ENCODE measurements around the gene SLC6A6.

Gene SLC6A6

DNA sequence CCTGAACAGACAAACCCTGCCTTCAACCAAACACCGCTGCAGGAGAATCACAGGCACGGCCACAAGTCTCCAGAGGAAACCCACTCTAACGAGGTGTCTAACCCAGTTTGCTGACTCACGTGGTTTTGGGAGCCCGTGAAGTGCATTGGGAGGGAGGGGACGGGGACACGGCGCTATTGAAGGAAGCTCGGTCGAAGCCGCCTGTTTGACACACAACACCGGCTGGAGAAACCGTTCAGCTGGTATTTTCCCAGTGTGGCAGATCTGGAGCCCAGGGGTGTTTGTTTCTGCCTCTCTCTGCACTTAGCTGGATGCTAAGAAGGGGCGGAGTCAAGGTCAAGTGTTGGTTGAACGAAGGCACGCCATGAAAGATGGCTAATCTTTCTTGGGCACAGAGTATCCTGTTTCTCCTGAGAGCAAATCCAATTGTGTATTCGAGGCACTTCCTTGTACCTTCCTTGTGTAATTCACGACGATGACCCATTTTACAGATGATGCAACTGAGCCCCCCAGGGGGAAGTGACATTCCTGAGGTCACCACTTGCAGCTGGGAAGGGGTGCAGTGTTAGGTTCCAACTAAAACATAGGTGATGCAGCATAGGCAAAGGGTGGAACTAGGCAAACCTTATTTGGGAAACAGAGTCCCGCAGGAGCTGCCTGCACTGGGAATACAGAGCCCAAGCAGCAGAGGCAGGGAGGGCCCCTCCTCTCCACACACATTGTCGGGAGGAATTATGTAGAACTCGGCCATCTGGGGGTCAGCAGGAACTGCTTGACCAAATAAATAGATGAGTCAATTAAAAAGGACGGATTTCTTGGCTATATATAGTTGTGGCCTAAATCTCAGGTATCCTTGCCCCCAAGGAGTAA is 22.5 kb downstream of the SLC6A6 start:
- H3K27ac ChIP-seq (ENCODE audit: low read depth, low read length), result no peak overlapping the region
- peak; percentile 51 for DNase-seq

DNA sequence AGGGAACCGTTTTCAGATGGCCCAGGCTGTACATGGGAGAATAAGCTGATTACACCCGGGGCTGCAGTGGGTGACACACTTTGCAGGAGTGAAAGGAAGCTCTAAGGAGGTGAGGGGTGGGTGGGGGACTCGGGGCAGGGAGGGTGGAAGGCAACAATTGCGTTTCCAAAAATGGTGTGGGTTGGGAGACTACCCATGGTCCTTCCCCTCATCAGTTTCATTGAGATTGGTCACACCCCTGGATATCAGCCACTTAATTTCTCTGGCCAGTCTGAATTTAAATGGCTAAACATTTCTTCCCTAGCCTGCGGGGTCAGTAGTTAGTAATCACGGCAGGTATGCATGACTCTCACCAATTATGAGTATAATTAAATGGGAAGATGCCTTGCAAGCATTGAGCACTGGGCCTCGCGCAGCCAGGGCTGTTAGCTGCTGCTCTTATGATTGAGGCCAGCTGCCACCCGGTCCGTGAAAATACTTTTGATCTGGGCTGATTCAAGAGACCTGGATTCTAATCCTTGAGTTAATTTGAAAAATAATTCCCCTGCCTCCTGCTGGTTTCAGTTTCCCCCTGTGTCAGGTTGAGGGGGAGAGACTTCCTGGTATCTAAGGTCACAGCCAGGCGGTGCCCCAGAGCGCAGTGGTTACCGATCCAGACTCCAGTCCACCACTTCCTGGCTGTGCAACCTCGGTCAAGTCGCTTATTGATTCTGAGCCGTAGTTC is 23.3 kb downstream of the SLC6A6 start:
- DNase-seq, result no peak
- peaks cover 28% of the 10 kb centered on the region for H3K79me1 ChIP-seq (ENCODE audit: low read length)

More for the DNA sequence above, 22.5 kb downstream of the SLC6A6 start:
- Histone ChIP-seq H3K4me2 (ENCODE audit: low read length) (no peak overlapping the region), H3K4ac (ENCODE audit: low read depth, low read length) (no peak overlapping the region), H2AK5ac (ENCODE audit: low read length) (no peak overlapping the region), H3K56ac (ENCODE audit: low read length) (no peak overlapping the region), H3K27me3 (ENCODE audit: insufficient read depth, low read length, poor library complexity) (no peaks in the 10 kb centered on the region), H4K5ac (ENCODE audit: low read length) (no peak overlapping the region), H2BK15ac (replicated peaks; ENCODE audit: low read depth) (no peak overlapping the region), H3K79me2 (ENCODE audit: control insufficient read depth, insufficient read depth, low read length) (peaks cover 27% of the 10 kb centered on the region), H3K9ac (ENCODE audit: low read length) (no peak overlapping the region), H4K8ac (ENCODE audit: low read depth, low read length) (no peak overlapping the region), H3K4me1 (ENCODE audit: control insufficient read depth, low read depth, low read length) (peaks cover 22% of the 10 kb centered on the region), H3K4me3 (ENCODE audit: low read length) (no peak overlapping the region), H3K79me1 (ENCODE audit: low read length) (peaks cover 26% of the 10 kb centered on the region), H3K23ac (ENCODE audit: low read length) (no peak overlapping the region), H2BK120ac (ENCODE audit: low read depth, low read length) (no peak overlapping the region), H2BK5ac (ENCODE audit: low read length) (no peak overlapping the region), H3K18ac (ENCODE audit: low read length) (no peak overlapping the region), H3K36me3 (ENCODE audit: control insufficient read depth, insufficient read depth, low read length) (no peaks in the 10 kb centered on the region)
- no CpG with 5 or more reads among the region's 23 CpGs for WGBS (ENCODE audit: extremely low coverage, insufficient coverage, low lambda C conversion rate)

DNA sequence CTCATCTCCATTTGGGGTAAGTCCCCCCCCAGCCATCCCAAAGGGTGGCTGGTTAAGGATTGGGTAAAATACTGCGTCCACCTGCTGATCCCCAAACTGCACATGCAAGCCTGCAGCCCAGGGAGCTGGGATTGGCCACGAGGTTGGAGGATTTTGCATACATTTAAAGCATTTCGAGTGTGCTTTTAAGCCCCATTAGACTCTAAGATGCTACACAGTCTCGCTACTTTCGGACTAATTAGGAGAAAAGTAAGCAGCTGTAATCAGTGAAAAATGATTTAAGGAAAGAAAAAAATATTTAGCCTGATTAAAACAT is 23.9 kb downstream of the SLC6A6 start:
- H3K18ac ChIP-seq (ENCODE audit: low read length), result no peak overlapping the region
- H3K56ac ChIP-seq (ENCODE audit: low read length), result no peak overlapping the region
- no peak overlapping the region for H3K27ac ChIP-seq (ENCODE audit: low read depth, low read length)
- no peaks in the 10 kb centered on the region for H3K36me3 ChIP-seq (ENCODE audit: control insufficient read depth, insufficient read depth, low read length)
- WGBS (ENCODE audit: extremely low coverage, insufficient coverage, low lambda C conversion rate), result no CpG with 5 or more reads among the region's 5 CpGs
- no peaks in the 10 kb centered on the region for H3K27me3 ChIP-seq (ENCODE audit: insufficient read depth, low read length, poor library complexity)
- peaks cover 20% of the 10 kb centered on the region for H3K4me1 ChIP-seq (ENCODE audit: control insufficient read depth, low read depth, low read length)
- H3K23ac ChIP-seq (ENCODE audit: low read length), result no peak overlapping the region
- H3K9ac ChIP-seq (ENCODE audit: low read length), result no peak overlapping the region
- H3K79me2 ChIP-seq (ENCODE audit: control insufficient read depth, insufficient read depth, low read length), result peaks cover 28% of the 10 kb centered on the region
- no peak overlapping the region for H2BK120ac ChIP-seq (ENCODE audit: low read depth, low read length)
- H4K5ac ChIP-seq (ENCODE audit: low read length), result no peak overlapping the region
- no peak overlapping the region for H3K4me3 ChIP-seq (ENCODE audit: low read length)
- no peak for DNase-seq
- H3K4me2 ChIP-seq (ENCODE audit: low read length), result no peak overlapping the region
- peaks cover 28% of the 10 kb centered on the region for H3K79me1 ChIP-seq (ENCODE audit: low read length)
- H2BK5ac ChIP-seq (ENCODE audit: low read length), result no peak overlapping the region
- H2AK5ac ChIP-seq (ENCODE audit: low read length), result no peak overlapping the region
- no peak overlapping the region for H4K8ac ChIP-seq (ENCODE audit: low read depth, low read length)
- H3K4ac ChIP-seq (ENCODE audit: low read depth, low read length), result no peak overlapping the region
- H2BK15ac ChIP-seq (replicated peaks; ENCODE audit: low read depth), result no peak overlapping the region

More for the DNA sequence above, 23.3 kb downstream of the SLC6A6 start:
- H4K8ac ChIP-seq (ENCODE audit: low read depth, low read length), result no peak overlapping the region
- H3K4me3 ChIP-seq (ENCODE audit: low read length), result no peak overlapping the region
- H3K4me2 ChIP-seq (ENCODE audit: low read length), result no peak overlapping the region
- H3K9ac ChIP-seq (ENCODE audit: low read length), result no peak overlapping the region
- no peak overlapping the region for H3K56ac ChIP-seq (ENCODE audit: low read length)
- no peak overlapping the region for H2BK15ac ChIP-seq (replicated peaks; ENCODE audit: low read depth)
- no peak overlapping the region for H3K4ac ChIP-seq (ENCODE audit: low read depth, low read length)
- WGBS (ENCODE audit: extremely low coverage, insufficient coverage, low lambda C conversion rate), result no CpG with 5 or more reads among the region's 16 CpGs
- H2BK5ac ChIP-seq (ENCODE audit: low read length), result no peak overlapping the region
- H4K5ac ChIP-seq (ENCODE audit: low read length), result no peak overlapping the region
- no peaks in the 10 kb centered on the region for H3K36me3 ChIP-seq (ENCODE audit: control insufficient read depth, insufficient read depth, low read length)
- H2BK120ac ChIP-seq (ENCODE audit: low read depth, low read length), result no peak overlapping the region
- no peak overlapping the region for H3K18ac ChIP-seq (ENCODE audit: low read length)
- peaks cover 30% of the 10 kb centered on the region for H3K79me2 ChIP-seq (ENCODE audit: control insufficient read depth, insufficient read depth, low read length)
- H3K27me3 ChIP-seq (ENCODE audit: insufficient read depth, low read length, poor library complexity), result no peaks in the 10 kb centered on the region
- no peak overlapping the region for H3K23ac ChIP-seq (ENCODE audit: low read length)
- H2AK5ac ChIP-seq (ENCODE audit: low read length), result no peak overlapping the region
- H3K4me1 ChIP-seq (ENCODE audit: control insufficient read depth, low read depth, low read length), result peaks cover 22% of the 10 kb centered on the region
- no peak overlapping the region for H3K27ac ChIP-seq (ENCODE audit: low read depth, low read length)

DNA sequence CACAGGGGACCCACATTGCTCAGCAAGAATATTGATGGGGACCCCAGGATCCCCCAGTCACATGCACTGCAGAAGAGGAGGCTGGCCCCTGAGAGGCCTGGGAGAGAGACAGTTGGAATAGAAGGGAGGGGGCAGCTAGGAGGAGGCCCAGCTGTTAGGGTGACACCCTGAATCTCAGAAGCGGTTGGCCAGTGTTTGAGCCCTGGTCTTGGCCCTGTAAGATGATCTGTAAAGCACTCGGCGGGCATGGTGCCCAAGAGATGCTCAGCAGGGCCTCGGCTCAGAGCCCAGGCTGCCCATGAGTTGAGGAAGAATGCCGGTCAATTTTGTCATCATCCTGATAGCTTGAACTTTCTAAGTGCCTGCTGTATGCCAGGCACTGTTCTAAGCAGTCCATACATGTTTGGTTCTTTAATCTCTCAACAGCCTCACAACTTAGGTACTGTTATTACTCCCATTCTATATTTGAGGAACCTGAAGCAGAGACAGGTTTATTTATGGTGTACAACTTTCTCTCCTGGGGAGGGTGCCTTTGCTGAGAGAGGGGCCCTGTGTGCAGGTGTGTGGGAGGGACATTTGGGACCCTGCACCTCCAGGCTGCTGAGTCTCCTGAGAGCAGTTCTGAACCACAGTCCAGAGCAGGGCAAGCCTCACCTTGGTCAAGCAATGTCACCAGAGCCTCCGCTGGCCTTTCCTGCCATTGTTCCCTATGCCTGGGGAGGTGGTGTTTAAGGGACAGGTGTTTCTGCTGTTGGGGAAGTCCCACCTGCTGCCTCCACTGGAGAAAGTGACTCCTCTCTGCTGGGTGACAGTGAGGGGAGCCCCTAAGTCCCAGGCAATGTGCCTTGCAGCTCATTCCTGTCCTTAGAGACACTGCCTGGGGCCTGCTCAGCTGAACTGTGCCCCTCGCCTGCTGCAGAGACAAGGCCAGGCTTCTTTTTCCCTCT is 26.0 kb downstream of the SLC6A6 start:
- Histone ChIP-seq H3K79me1 (ENCODE audit: low read length) (peaks cover 24% of the 10 kb centered on the region), H3K18ac (ENCODE audit: low read length) (no peak overlapping the region), H3K4me2 (ENCODE audit: low read length) (no peak overlapping the region), H3K23ac (ENCODE audit: low read length) (no peak overlapping the region), H3K36me3 (ENCODE audit: control insufficient read depth, insufficient read depth, low read length) (no peaks in the 10 kb centered on the region), H4K8ac (ENCODE audit: low read depth, low read length) (no peak overlapping the region), H3K79me2 (ENCODE audit: control insufficient read depth, insufficient read depth, low read length) (peaks cover 28% of the 10 kb centered on the region), H3K27ac (ENCODE audit: low read depth, low read length) (no peak overlapping the region), H3K4ac (ENCODE audit: low read depth, low read length) (no peak overlapping the region), H3K27me3 (ENCODE audit: insufficient read depth, low read length, poor library complexity) (no peaks in the 10 kb centered on the region), H3K56ac (ENCODE audit: low read length) (no peak overlapping the region), H2BK120ac (ENCODE audit: low read depth, low read length) (no peak overlapping the region), H3K4me1 (ENCODE audit: control insufficient read depth, low read depth, low read length) (peaks cover 11% of the 10 kb centered on the region), H3K9ac (ENCODE audit: low read length) (no peak overlapping the region), H3K4me3 (ENCODE audit: low read length) (no peak overlapping the region), H2BK5ac (ENCODE audit: low read length) (no peak overlapping the region), H4K5ac (ENCODE audit: low read length) (no peak overlapping the region), H2BK15ac (replicated peaks; ENCODE audit: low read depth) (no peak overlapping the region), H2AK5ac (ENCODE audit: low read length) (no peak overlapping the region)
- DNase-seq, result no peak
- no CpG with 5 or more reads among the region's 7 CpGs for WGBS (ENCODE audit: extremely low coverage, insufficient coverage, low lambda C conversion rate)

DNA sequence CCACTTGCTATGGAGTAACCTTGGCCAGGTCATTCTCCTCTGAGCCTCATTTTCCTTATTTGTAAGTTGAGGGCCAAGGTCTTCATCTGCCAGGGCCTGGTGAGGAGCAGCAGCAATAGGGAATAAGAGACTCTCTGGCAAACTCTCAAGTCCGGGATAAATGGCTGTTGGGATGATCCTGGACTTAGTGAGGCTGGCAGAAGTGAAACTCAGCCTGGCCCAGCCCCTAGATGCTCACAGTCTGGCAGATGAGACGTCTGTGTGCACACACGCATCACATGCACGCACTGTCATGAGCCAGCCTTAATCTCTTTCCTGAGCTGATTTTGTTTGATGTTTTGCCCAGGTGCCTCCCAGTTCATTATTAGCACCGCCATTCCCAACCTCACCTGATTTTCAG is 26.8 kb downstream of the SLC6A6 start:
- DNase-seq, result no peak

More for the DNA sequence above, 26.8 kb downstream of the SLC6A6 start:
- no CpG with 5 or more reads among the region's 5 CpGs for WGBS (ENCODE audit: extremely low coverage, insufficient coverage, low lambda C conversion rate)
- Histone ChIP-seq H3K23ac (ENCODE audit: low read length) (no peak overlapping the region), H3K56ac (ENCODE audit: low read length) (no peak overlapping the region), H3K4me2 (ENCODE audit: low read length) (no peak overlapping the region), H3K4me1 (ENCODE audit: control insufficient read depth, low read depth, low read length) (peaks cover 8% of the 10 kb centered on the region), H3K27me3 (ENCODE audit: insufficient read depth, low read length, poor library complexity) (no peaks in the 10 kb centered on the region), H3K79me2 (ENCODE audit: control insufficient read depth, insufficient read depth, low read length) (peaks cover 29% of the 10 kb centered on the region), H2BK120ac (ENCODE audit: low read depth, low read length) (no peak overlapping the region), H3K4me3 (ENCODE audit: low read length) (no peak overlapping the region), H3K36me3 (ENCODE audit: control insufficient read depth, insufficient read depth, low read length) (no peaks in the 10 kb centered on the region), H3K27ac (ENCODE audit: low read depth, low read length) (no peak overlapping the region), H4K5ac (ENCODE audit: low read length) (no peak overlapping the region), H2BK5ac (ENCODE audit: low read length) (no peak overlapping the region), H3K9ac (ENCODE audit: low read length) (no peak overlapping the region), H2BK15ac (replicated peaks; ENCODE audit: low read depth) (no peak overlapping the region), H2AK5ac (ENCODE audit: low read length) (no peak overlapping the region), H4K8ac (ENCODE audit: low read depth, low read length) (no peak overlapping the region), H3K4ac (ENCODE audit: low read depth, low read length) (no peak overlapping the region), H3K18ac (ENCODE audit: low read length) (no peak overlapping the region), H3K79me1 (ENCODE audit: low read length) (peaks cover 25% of the 10 kb centered on the region)
